Spleen (tissue), 13 donors: ENCODE results near the gene JMY. TPM values are rescaled to one million over a fixed set of nuclear protein-coding genes. Genes with fewer than 3 reads are reported as not detected.

ENCODE experiments used
- DNase-seq: peaks from one replicate; pipeline ENCODE4 v3.0.0-alpha.2; 2020
- H3K27ac ChIP-seq, 8 donors: fragments of 200-600 bp; sonication (generic) in 7 of 8; 1 replicate in 4 of 8; 2 replicates in 4 of 8; pipeline versions ENCODE4 v1.5.0 to v1.8.0; 2016 to 2021; ENCODE audit warnings: inconsistent platforms in 4 of 8, mild to moderate bottlenecking in 4 of 8, moderate library complexity in 1 of 8
- H3K27me3 ChIP-seq, 7 donors: fragments of 200-600 bp; sonication (generic) in 6 of 7; replicated peaks in 1 of 7; 1 replicate in 4 of 7; 2 replicates in 3 of 7; pipeline versions ENCODE4 v1.5.0 to v1.8.0; 2016 to 2021; ENCODE audit warnings: inconsistent platforms in 3 of 7, mild to moderate bottlenecking in 1 of 7
- H3K36me3 ChIP-seq, 6 donors: fragments of 200-600 bp; sonication (generic) in 5 of 6; 1 replicate in 4 of 6; 2 replicates in 2 of 6; pipeline versions ENCODE4 v1.5.0 to v1.8.0; 2016 to 2021; ENCODE audit warnings: inconsistent platforms in 2 of 6
- H3K4me1 ChIP-seq, 6 donors: fragments of 200-600 bp; sonication (generic) in 5 of 6; 1 replicate in 3 of 6; 2 replicates in 3 of 6; pipeline versions ENCODE4 v1.5.0 to v1.8.0; 2016 to 2021; ENCODE audit warnings: inconsistent platforms in 3 of 6
- H3K4me3 ChIP-seq, 8 donors: fragments of 200-600 bp; sonication (generic) in 7 of 8; 1 replicate in 4 of 8; 2 replicates in 4 of 8; pipeline versions ENCODE4 v1.5.0 to v1.8.0; 2016 to 2021; ENCODE audit warnings: inconsistent platforms in 4 of 8, mild to moderate bottlenecking in 4 of 8, moderate library complexity in 2 of 8
- H3K9me3 ChIP-seq, 8 donors: fragments of 200-600 bp; sonication (generic) in 7 of 8; 1 replicate in 4 of 8; 2 replicates in 4 of 8; pipeline versions ENCODE4 v1.5.0 to v1.8.0; 2016 to 2021; ENCODE audit warnings: inconsistent platforms in 4 of 8
- POLR2A ChIP-seq, 3 donors: fragments of 450-650 bp; IDR thresholded peaks; one replicate each; pipeline ENCODE4 v1.5.1; 2017; ENCODE audit warnings: antibody characterized with exemption in 3 of 3, mild to moderate bottlenecking in 1 of 3
- POLR2AphosphoS5 ChIP-seq, 3 donors: sonication (generic); formaldehyde crosslinking; IDR thresholded peaks; one replicate each; pipeline ENCODE4 v1.5.1; 2017; ENCODE audit warnings: antibody characterized with exemption in 3 of 3
- WGBS, 5 donors: extraction: QIAGEN DNeasy Blood & Tissue Kit in 3 of 5; methylation state at CpG; one replicate each; pipeline versions ENCODE4 v1.1.5 to v1.1.7; 2013 to 2018; 5-methylcytosine and 5-hydroxymethylcytosine counted together
- intact Hi-C: fragments of 100-400 bp; cut with DNase I; formaldehyde crosslinking; loops from one replicate; pipeline ENCODE4 v1.15.0; 2023; ENCODE audit warnings: low total_unique reads
- long read RNA-seq, 2 donors: transcript quantifications; one replicate each; lab custom pipeline, GENCODE V29; 2026
- polyA plus RNA-seq, 3 donors: library from polyadenylated mRNA; stranded (reverse); fragments of 200-250 nt; gene quantifications; one replicate each; pipeline ENCODE4 v1.2.1, GENCODE V29; 2013
- total RNA-seq, 7 donors: library from RNA; depleted of rRNA in 3 of 7; stranded (reverse); fragments of >200 nt in 3 of 7; fragmentation: NEBNext Ultra II Directional in 4 of 7; extraction: Animal tissue kit (Norgen Biotek cat#: 25700) in 4 of 7; gene quantifications; one replicate each; pipeline versions ENCODE4 v1.1.0 to v1.2.1, GENCODE V29; 2016 to 2021
- TF ChIP-seq, protein P1 (sequence below), 11 experiments: fragments of 200-600 bp in 7 of 11; fragments of 450-650 bp in 4 of 11; sonication (generic) in 4 of 11; IDR thresholded peaks in 8 of 11; conservative IDR thresholded peaks in 3 of 11; 1 replicate in 7 of 11; 2 replicates in 4 of 11; pipeline versions ENCODE4 v1.4.0 to v1.8.0; 2016 to 2021; ENCODE audit warnings: antibody characterized with exemption in 11 of 11, inconsistent platforms in 4 of 11, mild to moderate bottlenecking in 1 of 11
- donor health status: healthy with polysubstance abuse.
- donor health status: DM: no; HTN: no; CAD: no; lungs with moderate emphysema.
- donor health status: DM: no; HTN: no; CAD: no.
- donor health status: Bipolar disorder and iron deficiency.
- donor health status: healthy.
- donor health status: DM: no; HTN: no; CAD: no.
- donor health status: DM: yes; HTN: yes; CAD: no.

JMY gene, protein sequence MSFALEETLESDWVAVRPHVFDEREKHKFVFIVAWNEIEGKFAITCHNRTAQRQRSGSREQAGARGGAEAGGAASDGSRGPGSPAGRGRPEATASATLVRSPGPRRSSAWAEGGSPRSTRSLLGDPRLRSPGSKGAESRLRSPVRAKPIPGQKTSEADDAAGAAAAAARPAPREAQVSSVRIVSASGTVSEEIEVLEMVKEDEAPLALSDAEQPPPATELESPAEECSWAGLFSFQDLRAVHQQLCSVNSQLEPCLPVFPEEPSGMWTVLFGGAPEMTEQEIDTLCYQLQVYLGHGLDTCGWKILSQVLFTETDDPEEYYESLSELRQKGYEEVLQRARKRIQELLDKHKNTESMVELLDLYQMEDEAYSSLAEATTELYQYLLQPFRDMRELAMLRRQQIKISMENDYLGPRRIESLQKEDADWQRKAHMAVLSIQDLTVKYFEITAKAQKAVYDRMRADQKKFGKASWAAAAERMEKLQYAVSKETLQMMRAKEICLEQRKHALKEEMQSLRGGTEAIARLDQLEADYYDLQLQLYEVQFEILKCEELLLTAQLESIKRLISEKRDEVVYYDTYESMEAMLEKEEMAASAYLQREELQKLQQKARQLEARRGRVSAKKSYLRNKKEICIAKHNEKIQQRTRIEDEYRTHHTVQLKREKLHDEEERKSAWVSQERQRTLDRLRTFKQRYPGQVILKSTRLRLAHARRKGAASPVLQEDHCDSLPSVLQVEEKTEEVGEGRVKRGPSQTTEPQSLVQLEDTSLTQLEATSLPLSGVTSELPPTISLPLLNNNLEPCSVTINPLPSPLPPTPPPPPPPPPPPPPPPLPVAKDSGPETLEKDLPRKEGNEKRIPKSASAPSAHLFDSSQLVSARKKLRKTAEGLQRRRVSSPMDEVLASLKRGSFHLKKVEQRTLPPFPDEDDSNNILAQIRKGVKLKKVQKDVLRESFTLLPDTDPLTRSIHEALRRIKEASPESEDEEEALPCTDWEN
- total RNA-seq (10 to 100 TPM in 6 of 7 donors, 1 to 10 TPM in 1; 7.8 to 19.6 (median 12.5) TPM), polyA plus RNA-seq (1 to 10 TPM; 2.0 to 2.5 (median 2.5) TPM)
- long read RNA-seq, donor 1, partial matches to known transcripts, result 14 of 14 reads
- long read RNA-seq, donor 1, other reads (novel, unspliced or antisense), result 0 of 14 reads
- long read RNA-seq, donor 2, partial matches to known transcripts, result 32 of 32 reads
- long read RNA-seq, donor 2, other reads (novel, unspliced or antisense), result 0 of 32 reads

DNA sequence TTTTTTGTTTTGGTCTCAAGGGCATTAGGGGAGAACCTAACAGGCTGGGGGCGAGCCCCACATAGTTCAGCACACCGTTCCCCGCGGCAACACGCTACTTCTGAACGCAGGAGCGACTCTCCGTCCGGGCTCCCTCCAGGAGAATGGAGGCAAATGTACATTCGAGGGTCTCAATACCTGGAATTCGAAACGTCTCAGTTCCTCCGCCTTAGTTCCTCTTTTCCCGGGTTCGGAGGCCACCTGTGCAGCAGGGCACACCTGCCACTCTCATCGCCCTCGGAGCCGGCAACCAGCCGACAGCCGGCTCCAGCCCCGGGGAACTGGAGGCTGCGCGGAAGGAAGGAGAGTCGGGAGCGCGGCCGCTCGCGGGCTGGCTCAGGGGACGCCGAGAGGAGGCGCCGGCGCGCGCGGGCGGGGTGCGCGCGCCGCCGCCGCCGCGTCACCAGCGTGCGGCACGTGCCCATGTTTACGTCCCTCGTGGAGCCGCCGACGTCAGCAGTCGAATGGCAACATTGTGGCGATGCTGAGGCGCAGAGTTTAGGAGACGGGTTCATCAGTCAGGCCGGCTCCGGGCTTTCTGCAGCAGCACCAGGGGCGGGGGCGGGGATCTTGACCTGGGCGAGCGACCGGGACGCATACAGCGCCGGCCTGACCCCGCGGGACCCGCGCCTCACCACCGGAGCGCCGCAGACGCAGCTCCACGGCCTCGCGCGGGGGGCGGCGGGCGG is at the start of gene JMY:
Gene JMY (plus strand): TSS at position 498 of the 728 bp plus-strand sequence. CDS start 520 bp downstream, outside the sequence.
- TF ChIP-seq POLR2A (IDR thresholded peaks at IDR 0.05) (peak in 2 of 3 donors; percentile 41 to 57), POLR2AphosphoS5 (IDR thresholded peaks at IDR 0.05) (peak; percentile 88 to 93 (median 91))
- TF ChIP-seq, protein P1, sequence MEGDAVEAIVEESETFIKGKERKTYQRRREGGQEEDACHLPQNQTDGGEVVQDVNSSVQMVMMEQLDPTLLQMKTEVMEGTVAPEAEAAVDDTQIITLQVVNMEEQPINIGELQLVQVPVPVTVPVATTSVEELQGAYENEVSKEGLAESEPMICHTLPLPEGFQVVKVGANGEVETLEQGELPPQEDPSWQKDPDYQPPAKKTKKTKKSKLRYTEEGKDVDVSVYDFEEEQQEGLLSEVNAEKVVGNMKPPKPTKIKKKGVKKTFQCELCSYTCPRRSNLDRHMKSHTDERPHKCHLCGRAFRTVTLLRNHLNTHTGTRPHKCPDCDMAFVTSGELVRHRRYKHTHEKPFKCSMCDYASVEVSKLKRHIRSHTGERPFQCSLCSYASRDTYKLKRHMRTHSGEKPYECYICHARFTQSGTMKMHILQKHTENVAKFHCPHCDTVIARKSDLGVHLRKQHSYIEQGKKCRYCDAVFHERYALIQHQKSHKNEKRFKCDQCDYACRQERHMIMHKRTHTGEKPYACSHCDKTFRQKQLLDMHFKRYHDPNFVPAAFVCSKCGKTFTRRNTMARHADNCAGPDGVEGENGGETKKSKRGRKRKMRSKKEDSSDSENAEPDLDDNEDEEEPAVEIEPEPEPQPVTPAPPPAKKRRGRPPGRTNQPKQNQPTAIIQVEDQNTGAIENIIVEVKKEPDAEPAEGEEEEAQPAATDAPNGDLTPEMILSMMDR (IDR thresholded peaks at IDR 0.05 in 8 of 11, conservative IDR thresholded peaks at IDR 0.05 in 3 of 11), result peak in 3 of 11 experiments; percentile 5 to 32 (median 19)
- DNase-seq, result peak; percentile 94
- intact Hi-C loops, result no loop called here
- peaks cover 11 to 51% (median 38%) of the 10 kb centered on the region in 6 donors for H3K4me1 ChIP-seq
- H3K27ac ChIP-seq, result peak within 1 kb of the TSS; percentile 79 to 97 (median 92)
- H3K4me3 ChIP-seq, result peak within 1 kb of the TSS; percentile 63 to 96 (median 88)
- peaks cover 0 to 10% (median 0%) of the 10 kb centered on the region in 7 donors for H3K27me3 ChIP-seq
- 0 to 1% (median 0%) methylated on average over 18 to 83 of the region's 83 CpGs for WGBS, 5 donors
- no peaks in the 10 kb centered on the region for H3K36me3 ChIP-seq
- H3K9me3 ChIP-seq, result no peaks in the 10 kb centered on the region

GRCh38 chr5:79186455-79186854 is 49.5 kb upstream of the JMY start:
- Histone ChIP-seq H3K27me3 (no peaks in the 10 kb centered on the region), H3K4me3 (no peak overlapping the region), H3K4me1 (no peaks in the 10 kb centered on the region), H3K9me3 (no peaks in the 10 kb centered on the region), H3K36me3 (no peaks in the 10 kb centered on the region), H3K27ac (no peak overlapping the region)
- no peak for TF ChIP-seq POLR2AphosphoS5 (IDR thresholded peaks at IDR 0.05)
- TF ChIP-seq, protein P1 (IDR thresholded peaks at IDR 0.05 in 8 of 11, conservative IDR thresholded peaks at IDR 0.05 in 3 of 11), result no peak
- TF ChIP-seq POLR2A (IDR thresholded peaks at IDR 0.05), result no peak
- WGBS, 5 donors, result 52 to 81% (median 66%) methylated on average over 1 of the region's 1 CpG
- intact Hi-C loops, result no loop called here
- DNase-seq, result no peak

DNA sequence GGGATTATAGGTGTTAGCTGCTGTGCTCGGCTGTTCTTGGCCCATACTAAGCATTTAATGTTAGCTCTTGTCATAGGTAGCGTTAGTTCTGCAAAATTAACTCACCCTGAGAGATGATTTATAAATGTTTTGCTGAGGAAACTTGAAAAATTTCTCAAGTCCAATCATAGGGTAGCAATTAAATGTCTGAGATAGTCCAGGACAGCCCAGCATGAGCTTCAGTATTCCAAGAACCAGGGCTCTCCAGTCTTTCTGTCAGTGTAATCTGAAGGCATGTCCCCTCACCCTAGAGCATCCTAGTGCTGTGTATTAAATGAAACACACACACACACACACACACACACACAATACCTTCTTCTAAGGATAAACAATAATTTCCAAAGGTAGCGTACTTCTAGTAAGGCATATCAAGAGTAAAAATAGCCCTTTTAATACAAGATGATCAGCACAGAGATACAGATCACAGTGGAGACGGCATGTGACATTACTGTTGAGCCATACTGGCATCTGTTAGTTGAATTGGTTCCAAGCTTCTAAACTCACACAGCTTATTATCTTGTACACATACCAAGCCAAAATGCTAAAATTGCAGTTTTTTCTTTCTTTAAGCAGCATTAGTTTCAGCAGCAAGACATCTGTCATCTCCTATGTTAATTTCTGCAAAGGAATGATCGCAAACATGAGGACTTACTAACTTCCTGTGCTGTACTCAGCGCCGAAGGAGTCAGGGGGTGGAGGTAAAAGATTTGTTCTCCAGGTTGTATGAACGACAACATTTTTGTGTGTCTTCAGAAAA is 46.3 kb upstream of the JMY start:
- intact Hi-C loops, result no loop called here
- H3K4me1 ChIP-seq, result no peaks in the 10 kb centered on the region
- no peak overlapping the region for H3K4me3 ChIP-seq
- DNase-seq, result no peak
- WGBS, 5 donors, result 85 to 91% (median 88%) methylated on average over 8 of the region's 8 CpGs
- no peak overlapping the region for H3K27ac ChIP-seq
- no peaks in the 10 kb centered on the region for H3K36me3 ChIP-seq
- no peaks in the 10 kb centered on the region for H3K9me3 ChIP-seq
- no peaks in the 10 kb centered on the region for H3K27me3 ChIP-seq
- no peak for TF ChIP-seq POLR2A (IDR thresholded peaks at IDR 0.05)
